ENCODE results near the gene DPY19L1. TPM values are rescaled to one million over a fixed set of nuclear protein-coding genes. Genes with fewer than 3 reads are reported as not detected.
"Not testable (repeated sequence)": the region's sequence is repeated elsewhere in the genome, so short reads cannot be mapped to it uniquely, and the experiment has no call there.

DPY19L1 gene
- total RNA-seq, 4 donors from 2014 or later = 3.5 to 7.8 (median 5.0) TPM

GRCh38 chr7:34900891-34901513 lies 136.3 kb downstream of the DPY19L1 start:
- Histone ChIP-seq H3K4me3 (no peak overlapping the region), H3K27ac (no peak overlapping the region), H3K27me3 (no peaks in the 10 kb centered on the region), H3K36me3 (no peaks in the 10 kb centered on the region), H3K9me3 (no peaks in the 10 kb centered on the region), H3K4me1 (no peaks in the 10 kb centered on the region)
- ATAC-seq (no peak), DNase-seq (no peak)
- in situ Hi-C loops (cut with MboI; ENCODE audit: low sequenced_read_pairs in 4 of 4) (no loop called here), intact Hi-C loops (cut with DNase I; ENCODE audit: low total_unique reads) (no loop called here)
- TF ChIP-seq, protein P1, sequence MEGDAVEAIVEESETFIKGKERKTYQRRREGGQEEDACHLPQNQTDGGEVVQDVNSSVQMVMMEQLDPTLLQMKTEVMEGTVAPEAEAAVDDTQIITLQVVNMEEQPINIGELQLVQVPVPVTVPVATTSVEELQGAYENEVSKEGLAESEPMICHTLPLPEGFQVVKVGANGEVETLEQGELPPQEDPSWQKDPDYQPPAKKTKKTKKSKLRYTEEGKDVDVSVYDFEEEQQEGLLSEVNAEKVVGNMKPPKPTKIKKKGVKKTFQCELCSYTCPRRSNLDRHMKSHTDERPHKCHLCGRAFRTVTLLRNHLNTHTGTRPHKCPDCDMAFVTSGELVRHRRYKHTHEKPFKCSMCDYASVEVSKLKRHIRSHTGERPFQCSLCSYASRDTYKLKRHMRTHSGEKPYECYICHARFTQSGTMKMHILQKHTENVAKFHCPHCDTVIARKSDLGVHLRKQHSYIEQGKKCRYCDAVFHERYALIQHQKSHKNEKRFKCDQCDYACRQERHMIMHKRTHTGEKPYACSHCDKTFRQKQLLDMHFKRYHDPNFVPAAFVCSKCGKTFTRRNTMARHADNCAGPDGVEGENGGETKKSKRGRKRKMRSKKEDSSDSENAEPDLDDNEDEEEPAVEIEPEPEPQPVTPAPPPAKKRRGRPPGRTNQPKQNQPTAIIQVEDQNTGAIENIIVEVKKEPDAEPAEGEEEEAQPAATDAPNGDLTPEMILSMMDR (IDR thresholded peaks at IDR 0.05 in 4 of 5, conservative IDR thresholded peaks at IDR 0.05 in 1 of 5) = no peak
- no peak for TF ChIP-seq POLR2A (IDR thresholded peaks at IDR 0.05)

GRCh38 chr7:34895202-34895601 lies 142.1 kb downstream of the DPY19L1 start:
- in situ Hi-C loops (cut with MboI; ENCODE audit: low sequenced_read_pairs in 4 of 4) = no loop called here
- no peak overlapping the region for H3K4me3 ChIP-seq
- no peak overlapping the region for H3K27ac ChIP-seq
- no peaks in the 10 kb centered on the region for H3K27me3 ChIP-seq
- no peaks in the 10 kb centered on the region for H3K9me3 ChIP-seq
- TF ChIP-seq, protein P1 (IDR thresholded peaks at IDR 0.05 in 4 of 5, conservative IDR thresholded peaks at IDR 0.05 in 1 of 5) = no peak
- no peak for TF ChIP-seq POLR2A (IDR thresholded peaks at IDR 0.05)
- intact Hi-C loops (cut with DNase I; ENCODE audit: low total_unique reads) = no loop called here
- H3K36me3 ChIP-seq = no peaks in the 10 kb centered on the region
- no peak for DNase-seq
- no peaks in the 10 kb centered on the region for H3K4me1 ChIP-seq
- ATAC-seq = no peak

DNA sequence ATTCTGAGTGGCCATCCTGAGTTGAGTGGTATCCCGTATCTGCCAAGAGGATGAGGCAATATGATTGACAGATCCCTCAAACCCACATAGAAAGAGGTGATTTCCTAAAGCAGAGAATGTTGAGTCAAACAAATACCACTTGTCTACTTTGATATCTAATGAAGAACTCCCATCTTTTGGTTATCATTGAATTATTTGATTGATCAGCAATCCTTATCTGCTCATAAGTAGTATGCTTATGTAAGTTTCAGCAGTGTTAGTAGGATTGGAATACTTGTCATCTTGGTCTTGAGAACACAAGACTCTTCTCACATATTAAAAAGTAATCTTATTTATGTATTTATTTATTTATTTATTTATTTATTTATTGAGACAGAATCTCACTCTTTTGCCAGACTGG lies 147.3 kb downstream of the DPY19L1 start:
- no peaks in the 10 kb centered on the region for H3K4me1 ChIP-seq
- H3K27ac ChIP-seq = no peak overlapping the region
- no peak for TF ChIP-seq POLR2A (IDR thresholded peaks at IDR 0.05)
- TF ChIP-seq, protein P1 (IDR thresholded peaks at IDR 0.05 in 4 of 5, conservative IDR thresholded peaks at IDR 0.05 in 1 of 5) = no peak
- intact Hi-C loops (cut with DNase I; ENCODE audit: low total_unique reads) (no loop called here), in situ Hi-C loops (cut with MboI; ENCODE audit: low sequenced_read_pairs in 4 of 4) (no loop called here)
- DNase-seq (no peak), ATAC-seq (no peak)
- no peaks in the 10 kb centered on the region for H3K9me3 ChIP-seq
- H3K36me3 ChIP-seq = no peaks in the 10 kb centered on the region
- H3K27me3 ChIP-seq = no peaks in the 10 kb centered on the region
- H3K4me3 ChIP-seq = no peak overlapping the region

DNA sequence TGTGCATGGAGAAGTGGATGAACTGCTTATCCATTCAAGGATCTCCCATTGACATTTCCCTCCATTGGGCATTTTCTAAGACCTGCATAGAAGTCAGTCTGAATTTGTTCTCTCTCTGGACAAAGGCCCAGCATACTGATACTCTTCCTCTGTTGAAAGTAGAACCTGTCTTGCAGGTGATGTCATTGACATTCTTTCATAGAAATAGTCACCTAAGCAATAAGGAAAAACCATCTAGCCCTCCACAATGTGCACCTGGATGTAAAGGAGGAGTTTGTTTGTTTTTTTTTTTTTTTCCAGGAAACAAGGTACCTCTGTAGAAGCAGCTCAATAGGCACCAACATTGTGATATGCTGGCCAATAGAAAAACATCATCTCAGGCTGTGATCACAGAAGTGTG lies 150.4 kb downstream of the DPY19L1 start:
- DNase-seq (no peak), ATAC-seq (no peak)
- H3K4me3 ChIP-seq = no peak overlapping the region
- H3K36me3 ChIP-seq = no peaks in the 10 kb centered on the region
- H3K9me3 ChIP-seq = no peaks in the 10 kb centered on the region
- H3K27ac ChIP-seq = no peak overlapping the region
- H3K4me1 ChIP-seq = no peaks in the 10 kb centered on the region
- in situ Hi-C loops (cut with MboI; ENCODE audit: low sequenced_read_pairs in 4 of 4) (no loop called here), intact Hi-C loops (cut with DNase I; ENCODE audit: low total_unique reads) (no loop called here)
- TF ChIP-seq, protein P1 (IDR thresholded peaks at IDR 0.05 in 4 of 5, conservative IDR thresholded peaks at IDR 0.05 in 1 of 5) = no peak
- no peak for TF ChIP-seq POLR2A (IDR thresholded peaks at IDR 0.05)
- no peaks in the 10 kb centered on the region for H3K27me3 ChIP-seq

GRCh38 chr7:34883855-34884254 lies 153.4 kb downstream of the DPY19L1 start:
- ATAC-seq; H3K27me3 ChIP-seq; in situ Hi-C loops (cut with MboI; ENCODE audit: low sequenced_read_pairs in 4 of 4); H3K36me3 ChIP-seq; H3K4me1 ChIP-seq; H3K4me3 ChIP-seq; H3K9me3 ChIP-seq; DNase-seq; H3K27ac ChIP-seq; intact Hi-C loops (cut with DNase I; ENCODE audit: low total_unique reads): not testable (repeated sequence)
